Endothelial cell (in vitro differentiated cells): ENCODE measurements around the gene TAS1R3. TPM values are rescaled to one million over a fixed set of nuclear protein-coding genes. Genes with fewer than 3 reads are reported as not detected.

Experiments
- DNase-seq: peaks from one replicate; pipeline ENCODE4 v3.0.0; 2021; ENCODE audit warnings: low spot score
- H3K27ac Mint-ChIP-seq: one replicate; pipeline ENCODE4 v1.8.0; 2021; ENCODE audit warnings: mixed read lengths, inconsistent platforms; ENCODE audit not compliant: unreplicated experiment
- H3K27me3 Mint-ChIP-seq: one replicate; pipeline ENCODE4 v1.8.0; 2021; ENCODE audit warnings: mild to moderate bottlenecking, moderate library complexity, mixed read lengths, inconsistent platforms; ENCODE audit not compliant: unreplicated experiment
- H3K36me3 Mint-ChIP-seq: one replicate; pipeline ENCODE4 v1.8.0; 2021; ENCODE audit warnings: mild to moderate bottlenecking, low read depth, mixed read lengths, inconsistent platforms; ENCODE audit not compliant: unreplicated experiment
- H3K4me1 Mint-ChIP-seq: one replicate; pipeline ENCODE4 v1.8.0; 2021; ENCODE audit warnings: mild to moderate bottlenecking, mixed read lengths, inconsistent platforms; ENCODE audit not compliant: unreplicated experiment
- H3K4me3 Mint-ChIP-seq: one replicate; pipeline ENCODE4 v1.8.0; 2021; ENCODE audit warnings: mild to moderate bottlenecking, mixed read lengths, inconsistent platforms; ENCODE audit not compliant: unreplicated experiment
- H3K9me3 Mint-ChIP-seq: one replicate; pipeline ENCODE4 v1.8.0; 2021; ENCODE audit warnings: mixed read lengths, inconsistent platforms; ENCODE audit not compliant: unreplicated experiment
- CTCF ChIP-seq: fragments of 200-600 bp; sonication (generic); IDR thresholded peaks from one replicate; pipeline ENCODE4 v1.5.0; 2021; ENCODE audit warnings: antibody characterized with exemption; ENCODE audit not compliant: unreplicated experiment
- total RNA-seq: library from RNA; stranded (reverse); fragmentation: NEBNext Ultra II Directional; extraction: Animal tissue kit (Norgen Biotek cat#: 25700); gene quantifications from one replicate; pipeline ENCODE4 v1.2.1, GENCODE V29; 2021; ENCODE audit not compliant: unreplicated experiment

The TAS1R3 gene
- total RNA-seq, 1 donor from 2014 or later = 1.2 TPM

- H3K36me3 Mint-ChIP-seq = no peaks in the 10 kb centered on the region
- H3K27ac Mint-ChIP-seq = no peak overlapping the region
- no peak for DNase-seq
- H3K4me3 Mint-ChIP-seq = no peak overlapping the region
- H3K4me1 Mint-ChIP-seq = no peaks in the 10 kb centered on the region
- no peak for TF ChIP-seq CTCF
- no peaks in the 10 kb centered on the region for H3K9me3 Mint-ChIP-seq
- peaks cover 8% of the 10 kb centered on the region for H3K27me3 Mint-ChIP-seq
Observed at GRCh38 chr1:1287288-1288110, 43.6 kb upstream of the TAS1R3 start.

- Mint-ChIP-seq H3K27me3 (peaks cover 4% of the 10 kb centered on the region), H3K4me3 (no peak overlapping the region), H3K36me3 (no peaks in the 10 kb centered on the region), H3K4me1 (no peaks in the 10 kb centered on the region), H3K27ac (no peak overlapping the region), H3K9me3 (no peaks in the 10 kb centered on the region)
- TF ChIP-seq CTCF = peak; percentile 50
- DNase-seq = peak; percentile 87
Observed at GRCh38 chr1:1290238-1290731, 40.8 kb upstream of the TAS1R3 start.

GRCh38 chr1:1291023-1291528, 40.0 kb upstream of the TAS1R3 start:
- TF ChIP-seq CTCF = no peak
- DNase-seq = no peak
- H3K4me1 Mint-ChIP-seq = no peaks in the 10 kb centered on the region

GRCh38 chr1:1291548-1292441, 39.3 kb upstream of the TAS1R3 start:
- Mint-ChIP-seq H3K27me3 (peaks cover 4% of the 10 kb centered on the region), H3K36me3 (no peaks in the 10 kb centered on the region), H3K27ac (no peak overlapping the region), H3K9me3 (no peaks in the 10 kb centered on the region), H3K4me1 (no peaks in the 10 kb centered on the region), H3K4me3 (no peak overlapping the region)
- DNase-seq = peak; percentile 75
- TF ChIP-seq CTCF = peak; percentile 66

More at GRCh38 chr1:1291023-1291528, 40.0 kb upstream of the TAS1R3 start:
- no peaks in the 10 kb centered on the region for H3K36me3 Mint-ChIP-seq
- H3K27ac Mint-ChIP-seq = no peak overlapping the region
- no peak overlapping the region for H3K4me3 Mint-ChIP-seq
- H3K9me3 Mint-ChIP-seq = no peaks in the 10 kb centered on the region
- peaks cover 4% of the 10 kb centered on the region for H3K27me3 Mint-ChIP-seq
